HG03558 (cell line): ENCODE results near the gene TPM4.

Source experiments
- ATAC-seq: cut with Tn5 transposase; IDR thresholded peaks from one replicate; pipeline ENCODE4 v1.9.1; 2021; ENCODE audit warnings: moderate number of reproducible peaks; ENCODE audit not compliant: unreplicated experiment; ENCODE audit errors: extremely low read depth

Gene TPM4

GRCh38 chr19:16121141-16121540, 44.8 kb downstream of the TPM4 start:
- ATAC-seq: no peak

DNA sequence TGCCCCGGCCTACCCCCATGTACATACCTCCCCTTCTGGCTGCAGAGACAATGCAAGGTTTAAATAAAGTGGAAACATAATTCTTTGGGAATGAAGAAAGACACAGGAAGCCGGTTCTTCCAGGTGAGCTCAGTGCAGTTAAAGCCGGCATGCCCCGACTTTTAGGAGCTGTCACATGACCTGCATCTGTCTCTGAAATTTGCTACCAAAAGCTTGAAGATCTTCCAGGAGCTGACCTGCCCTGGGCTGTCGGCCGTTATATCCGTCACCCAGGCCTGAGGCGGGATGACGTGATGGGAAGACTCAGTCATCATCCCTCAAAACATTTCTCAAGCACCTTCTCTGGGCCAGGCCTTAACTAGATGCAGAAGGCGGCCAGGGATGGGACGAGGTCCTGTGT, 45.7 kb downstream of the TPM4 start:
- no peak for ATAC-seq

DNA sequence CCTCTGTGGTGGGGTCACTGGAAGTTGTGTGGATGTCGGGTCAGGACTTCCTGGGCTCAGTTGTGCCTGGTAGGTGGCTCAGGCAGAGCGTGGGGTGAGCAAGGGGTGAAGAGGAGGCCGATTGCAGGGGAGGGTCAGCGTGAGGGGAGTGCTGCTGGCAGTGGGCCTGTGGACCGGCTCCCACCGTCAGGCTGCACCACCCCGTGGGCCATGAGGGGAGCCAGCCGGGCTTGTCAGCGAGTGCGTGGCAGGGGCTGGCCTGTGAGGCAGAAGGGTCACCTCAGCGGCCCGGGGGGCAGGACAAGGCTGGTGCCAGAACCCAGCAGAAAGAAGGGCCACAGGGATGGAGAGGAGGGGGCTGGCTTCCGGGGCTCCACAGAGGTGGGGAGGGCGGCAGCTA, 48.7 kb downstream of the TPM4 start:
- ATAC-seq: no peak

DNA sequence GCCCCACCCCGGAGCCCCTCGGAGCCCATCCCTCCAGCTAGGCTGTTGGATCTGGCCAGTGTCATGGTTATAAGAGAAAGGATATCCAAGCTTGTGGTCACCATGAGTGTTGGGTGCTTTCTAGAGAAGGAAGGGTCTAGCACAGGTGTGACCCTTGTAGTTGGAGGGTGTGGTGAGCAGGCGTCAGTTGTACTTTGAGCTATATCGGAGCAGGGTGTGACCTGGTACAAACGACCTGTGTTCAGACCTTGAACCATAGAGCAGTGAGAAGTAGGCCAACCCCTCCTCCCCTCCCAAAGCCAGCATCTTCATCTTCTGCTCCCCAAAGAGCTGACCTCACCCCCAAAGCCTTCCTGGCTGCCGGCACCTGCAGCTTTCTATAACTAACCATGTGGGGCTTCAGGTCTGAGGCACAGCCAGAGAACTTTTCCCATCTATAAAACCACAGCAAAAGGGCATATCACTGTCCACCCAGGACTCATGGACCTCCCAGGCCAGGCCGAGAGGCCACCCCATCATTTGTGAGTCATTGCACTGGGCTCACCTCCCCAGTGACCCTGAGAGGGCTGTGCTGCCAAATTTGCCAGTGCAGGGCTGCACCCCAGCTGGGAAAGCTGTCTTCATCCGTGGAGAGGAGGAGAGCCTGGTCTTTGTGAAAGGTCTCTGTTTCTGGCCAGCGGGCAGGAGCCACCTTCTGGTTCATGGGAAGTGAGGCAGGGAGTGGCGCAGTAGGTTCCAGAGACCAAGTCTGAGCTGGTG, 49.6 kb downstream of the TPM4 start:
- ATAC-seq: no peak

- ATAC-seq: no peak
These were observed 50.8 kb downstream of the TPM4 start for GRCh38 chr19:16127080-16127479.

GRCh38 chr19:16127776-16128371, 51.6 kb downstream of the TPM4 start:
- no peak for ATAC-seq

DNA sequence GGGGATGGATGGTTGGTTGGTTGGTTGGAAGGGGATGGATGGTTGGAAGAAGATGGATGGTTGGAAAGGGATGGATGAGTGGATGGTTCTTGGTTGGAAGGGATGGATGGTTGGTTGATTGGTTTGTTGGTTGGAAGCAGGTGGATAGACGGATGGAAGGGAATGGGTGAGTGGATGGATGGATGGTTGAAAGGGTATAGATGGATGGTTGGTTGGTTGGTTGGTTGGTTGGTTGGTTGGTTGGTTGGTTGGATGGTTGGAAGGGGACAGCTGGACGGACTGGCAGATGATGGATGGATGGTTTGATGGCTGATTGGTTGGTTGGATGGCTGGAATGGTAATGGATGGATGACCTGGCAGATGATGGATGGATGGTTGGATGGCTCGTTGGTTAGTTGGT, 55.4 kb downstream of the TPM4 start:
- ATAC-seq: no peak

GRCh38 chr19:16133818-16134217, 57.5 kb downstream of the TPM4 start:
- ATAC-seq: no peak

- ATAC-seq: no peak
These were observed 58.2 kb downstream of the TPM4 start for GRCh38 chr19:16134510-16134909.

GRCh38 chr19:16135430-16136127, 59.3 kb downstream of the TPM4 start:
- ATAC-seq: no peak

GRCh38 chr19:16136185-16136999, 60.1 kb downstream of the TPM4 start:
- ATAC-seq: no peak

DNA sequence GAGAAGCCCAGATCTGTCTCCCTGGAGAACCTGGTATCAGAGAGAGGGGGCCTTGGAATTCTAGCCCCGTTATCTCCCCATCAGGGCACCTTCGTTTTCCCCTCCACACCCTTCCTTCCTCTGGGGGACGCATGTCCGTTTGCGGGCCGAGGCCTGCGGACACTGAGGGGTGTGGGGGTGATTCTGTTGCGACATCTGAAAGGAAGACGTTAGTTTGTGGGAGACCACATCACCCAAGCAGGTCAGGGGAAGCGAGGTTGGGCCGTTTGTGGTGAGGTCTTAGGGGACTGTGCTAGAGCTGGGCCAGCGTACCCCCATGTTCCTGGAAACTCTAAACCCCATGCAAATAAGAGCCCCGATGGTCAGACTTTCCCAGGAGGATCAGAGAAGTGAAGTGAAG, 63.5 kb downstream of the TPM4 start:
- no peak for ATAC-seq

- ATAC-seq: no peak
These were observed 64.7 kb downstream of the TPM4 start for GRCh38 chr19:16141043-16141442.

DNA sequence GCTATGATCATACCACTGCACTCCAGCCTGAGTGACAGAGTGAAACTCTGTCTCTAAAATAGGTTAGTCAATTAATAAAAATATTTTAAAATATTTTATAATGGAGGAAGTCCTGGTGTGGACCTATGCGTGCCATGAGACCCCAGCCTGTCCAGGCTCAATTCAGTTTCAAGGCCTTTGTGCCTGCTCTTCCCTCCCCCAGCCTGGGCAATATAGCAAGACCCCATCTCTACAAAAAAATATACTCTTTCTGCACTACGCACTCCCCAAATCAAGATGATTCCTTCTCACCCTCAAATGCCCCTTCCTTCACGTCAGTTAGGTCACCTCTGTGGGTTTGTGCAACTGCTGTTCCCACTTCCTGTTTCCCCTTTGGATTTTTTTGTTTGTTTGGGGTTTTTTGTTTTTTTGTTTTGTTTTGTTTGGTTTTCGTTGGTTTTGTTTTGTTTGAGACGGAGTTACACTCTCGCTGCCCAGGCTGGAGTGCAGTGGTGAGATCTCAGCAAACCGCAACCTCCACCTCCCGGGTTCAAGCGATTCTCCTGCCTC, 65.8 kb downstream of the TPM4 start:
- ATAC-seq: no peak

GRCh38 chr19:16143399-16144215, 67.3 kb downstream of the TPM4 start, which contains the start of gene HSH2D:
Gene HSH2D, plus strand, starts transcription at chr19:16143685. Its CDS starts 5,066 bp downstream, at chr19:16148751.
- ATAC-seq: no peak

DNA sequence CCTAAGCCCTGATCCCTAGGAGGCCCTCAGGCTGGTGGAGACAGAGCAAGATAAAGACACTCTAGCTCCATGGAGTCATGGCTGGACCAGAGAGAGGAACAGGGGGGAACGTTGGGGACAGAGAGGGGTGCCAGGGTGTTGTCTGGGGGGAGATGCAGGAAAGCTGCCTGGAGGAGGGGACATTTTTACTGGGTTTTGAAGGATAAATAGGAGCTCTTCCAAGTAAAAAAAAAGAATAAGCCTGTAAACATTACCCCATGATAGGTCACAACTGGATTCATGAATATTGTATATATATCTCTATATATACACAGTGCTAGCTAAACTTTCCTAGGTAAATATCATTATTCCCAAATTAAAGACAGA, 67.9 kb downstream of the TPM4 start:
- no peak for ATAC-seq

- no peak for ATAC-seq
These were observed 69.8 kb downstream of the TPM4 start for GRCh38 chr19:16146112-16146511.

DNA sequence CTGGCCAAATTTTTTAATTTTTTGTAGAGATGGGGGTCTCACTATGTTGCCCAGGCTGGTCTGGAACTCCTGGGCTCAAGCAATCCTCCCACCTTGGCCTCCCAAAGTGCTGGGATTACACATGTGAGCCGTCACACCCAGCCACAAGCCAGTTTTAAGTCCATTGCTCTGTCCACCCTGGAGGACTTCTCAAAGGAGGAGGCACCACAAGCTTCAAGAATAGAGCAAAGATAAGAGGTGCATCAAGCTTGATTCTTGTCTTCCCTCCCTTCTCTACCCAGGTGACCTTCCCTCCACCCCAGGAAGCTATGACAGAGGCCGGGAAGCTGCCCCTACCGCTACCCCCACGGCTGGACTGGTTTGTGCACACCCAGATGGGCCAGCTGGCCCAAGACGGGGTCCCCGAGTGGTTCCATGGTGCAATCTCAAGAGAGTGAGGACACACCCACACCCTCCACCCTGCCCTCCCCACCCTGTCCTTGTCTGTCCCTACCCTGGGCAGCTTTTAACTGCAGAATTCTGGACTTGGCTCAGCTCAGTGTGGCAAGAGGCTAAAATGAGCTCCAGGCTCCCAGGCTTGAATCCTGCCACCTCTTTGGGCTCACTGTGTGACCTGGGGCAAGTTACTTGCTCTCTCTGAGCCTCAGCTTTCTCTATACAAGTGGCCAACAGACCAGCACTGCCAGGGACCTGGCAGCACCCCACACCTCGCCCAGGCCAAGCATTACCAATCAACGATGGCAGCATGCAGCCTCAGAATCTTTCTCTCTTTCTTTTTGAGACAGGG, 72.3 kb downstream of the TPM4 start:
- no peak for ATAC-seq
